ENCODE data around the gene PROKR2. TPM values are rescaled to one million over a fixed set of nuclear protein-coding genes. Genes with fewer than 3 reads are reported as not detected.

PROKR2 gene
- total and polyA plus RNA-seq, 10 of the 15 experiments (the other 5 are each of a cell fraction or from before 2014, with no cell fraction given) = not detected

DNA sequence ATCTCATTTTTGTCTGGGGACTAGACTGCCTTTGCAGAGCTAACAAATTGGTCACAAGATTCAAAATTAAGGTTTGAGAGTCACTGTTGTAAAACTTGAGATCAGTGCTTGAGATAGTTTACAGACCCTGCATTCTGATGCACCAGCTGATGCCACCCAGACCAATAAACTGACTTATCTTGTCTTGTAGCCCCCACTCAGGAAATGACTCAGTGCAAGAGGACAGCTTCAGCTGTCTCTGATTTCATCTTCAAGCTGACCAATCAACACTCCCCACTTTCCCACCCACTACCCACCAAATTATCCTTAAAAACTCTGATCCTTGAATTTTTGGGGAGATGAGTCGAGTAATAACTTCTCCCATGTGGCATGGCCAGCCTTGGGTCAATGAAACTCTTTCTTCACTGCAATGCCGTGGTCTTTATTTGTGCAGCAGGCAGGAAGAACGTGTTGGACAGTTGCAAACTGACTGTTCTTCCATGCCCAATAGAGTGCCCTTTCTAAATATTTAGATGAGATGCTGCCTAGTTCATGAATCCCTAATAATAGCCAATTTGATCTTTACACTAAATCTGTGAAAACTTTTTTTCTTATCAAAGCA lies 48.3 kb upstream of the PROKR2 start:
- CTCF ChIA-PET = interaction anchor here (0.8 kb wide), 1 partner anchor 19 kb away, joined by 4 read pairs; no protein-coding TSS in a partner anchor
- no peaks in the 10 kb centered on the region; a peak in 1 of 4 replicates for H3K27me3 ChIP-seq (replicated peaks in 1 of 2; ENCODE audit: control insufficient read depth in 2 of 2, insufficient read depth in 2 of 2, low read length in 1 of 2)
- no peaks in the 10 kb centered on the region for H3K36me3 ChIP-seq (ENCODE audit: control insufficient read depth in 2 of 2, insufficient read depth in 2 of 2, low read length in 1 of 2)
- FAIRE-seq = no peak
- BruUV-seq (replicated peaks) = no TSS peak
- no peak overlapping the region for H3K27ac ChIP-seq (ENCODE audit: control insufficient read depth, insufficient read depth)
- RAD21 ChIA-PET (ENCODE audit: unreplicated experiment) = no interaction called here
- no peaks in the 10 kb centered on the region for H3K4me1 ChIP-seq (ENCODE audit: control insufficient read depth, insufficient read depth, low read length)
- POLR2A ChIA-PET = no interaction called here
- SMC1A ChIA-PET (ENCODE audit: uncharacterized antibody, unreplicated experiment) = no interaction called here
- no peak overlapping the region for H2AFZ ChIP-seq (ENCODE audit: control insufficient read depth, low read depth, low read length)
- H3K79me2 ChIP-seq (ENCODE audit: control insufficient read depth, insufficient read depth, low read length) = no peaks in the 10 kb centered on the region
- WGBS (ENCODE audit: insufficient coverage, insufficient replicate concordance, low lambda C conversion rate, missing lambda C conversion rate) = 9% methylated on average over 3 of the region's 3 CpGs
- intact Hi-C loops (cut with micrococcal nuclease; ENCODE audit: unreplicated experiment) (no loop called here), in situ Hi-C loops (cut with MboI) (no loop called here)
- no peak overlapping the region for H3K4me3 ChIP-seq
- no peak for DNase-seq (ENCODE audit: low read depth, low spot score)
- no peak for ATAC-seq
- TF ChIP-seq HDGF (IDR thresholded peaks at IDR 0.05) = no peak
- no peak for TF ChIP-seq MXI1 (IDR thresholded peaks at IDR 0.05; ENCODE audit: low read depth, low read length)
- TF ChIP-seq, protein P1, sequence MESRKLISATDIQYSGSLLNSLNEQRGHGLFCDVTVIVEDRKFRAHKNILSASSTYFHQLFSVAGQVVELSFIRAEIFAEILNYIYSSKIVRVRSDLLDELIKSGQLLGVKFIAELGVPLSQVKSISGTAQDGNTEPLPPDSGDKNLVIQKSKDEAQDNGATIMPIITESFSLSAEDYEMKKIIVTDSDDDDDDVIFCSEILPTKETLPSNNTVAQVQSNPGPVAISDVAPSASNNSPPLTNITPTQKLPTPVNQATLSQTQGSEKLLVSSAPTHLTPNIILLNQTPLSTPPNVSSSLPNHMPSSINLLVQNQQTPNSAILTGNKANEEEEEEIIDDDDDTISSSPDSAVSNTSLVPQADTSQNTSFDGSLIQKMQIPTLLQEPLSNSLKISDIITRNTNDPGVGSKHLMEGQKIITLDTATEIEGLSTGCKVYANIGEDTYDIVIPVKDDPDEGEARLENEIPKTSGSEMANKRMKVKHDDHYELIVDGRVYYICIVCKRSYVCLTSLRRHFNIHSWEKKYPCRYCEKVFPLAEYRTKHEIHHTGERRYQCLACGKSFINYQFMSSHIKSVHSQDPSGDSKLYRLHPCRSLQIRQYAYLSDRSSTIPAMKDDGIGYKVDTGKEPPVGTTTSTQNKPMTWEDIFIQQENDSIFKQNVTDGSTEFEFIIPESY (IDR thresholded peaks at IDR 0.05) = no peak
- TF ChIP-seq MTA3 (IDR thresholded peaks at IDR 0.05; ENCODE audit: borderline replicate concordance, low read length) = no peak
- no peak for TF ChIP-seq BMI1 (IDR thresholded peaks at IDR 0.05; ENCODE audit: borderline replicate concordance)
- TF ChIP-seq, protein P2, sequence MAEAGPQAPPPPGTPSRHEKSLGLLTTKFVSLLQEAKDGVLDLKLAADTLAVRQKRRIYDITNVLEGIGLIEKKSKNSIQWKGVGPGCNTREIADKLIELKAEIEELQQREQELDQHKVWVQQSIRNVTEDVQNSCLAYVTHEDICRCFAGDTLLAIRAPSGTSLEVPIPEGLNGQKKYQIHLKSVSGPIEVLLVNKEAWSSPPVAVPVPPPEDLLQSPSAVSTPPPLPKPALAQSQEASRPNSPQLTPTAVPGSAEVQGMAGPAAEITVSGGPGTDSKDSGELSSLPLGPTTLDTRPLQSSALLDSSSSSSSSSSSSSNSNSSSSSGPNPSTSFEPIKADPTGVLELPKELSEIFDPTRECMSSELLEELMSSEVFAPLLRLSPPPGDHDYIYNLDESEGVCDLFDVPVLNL (IDR thresholded peaks at IDR 0.05; ENCODE audit: low read depth, low read length) = no peak
- no peak for TF ChIP-seq ZNF622 (IDR thresholded peaks at IDR 0.05)
- no peak for TF ChIP-seq CHD2 (IDR thresholded peaks at IDR 0.05; ENCODE audit: borderline replicate concordance, low read depth, low read length)
- TF ChIP-seq NFIC (IDR thresholded peaks at IDR 0.05; ENCODE audit: low read depth, low read length) = no peak
- H3K9me3 ChIP-seq (replicated peaks; ENCODE audit: control insufficient read depth, insufficient read depth, low read length) = no peaks in the 10 kb centered on the region; the same call in 2 of the 3 replicates
- no peak overlapping the region for H3K9ac ChIP-seq (ENCODE audit: control insufficient read depth, insufficient read depth, low read length)
- no peak overlapping the region for H3K4me2 ChIP-seq (ENCODE audit: control insufficient read depth, insufficient read depth)
- no peaks in the 10 kb centered on the region for H4K20me1 ChIP-seq (ENCODE audit: control insufficient read depth, insufficient read depth)

Data from GM12878 (cell line).